GM20000 (cell line): ENCODE data around the gene MRPL49.

Experiments used
- DNase-seq: peaks from one replicate; pipeline ENCODE4 v3.0.0; 2012; ENCODE audit warnings: low spot score
- TF ChIP-seq, protein P1 (sequence below): IDR thresholded peaks from 2 replicates; pipeline ENCODE4 v1.5.1; 2012; ENCODE audit warnings: mild to moderate bottlenecking, control low read depth; ENCODE audit errors: extremely low read depth, missing control alignments

Gene MRPL49

DNA sequence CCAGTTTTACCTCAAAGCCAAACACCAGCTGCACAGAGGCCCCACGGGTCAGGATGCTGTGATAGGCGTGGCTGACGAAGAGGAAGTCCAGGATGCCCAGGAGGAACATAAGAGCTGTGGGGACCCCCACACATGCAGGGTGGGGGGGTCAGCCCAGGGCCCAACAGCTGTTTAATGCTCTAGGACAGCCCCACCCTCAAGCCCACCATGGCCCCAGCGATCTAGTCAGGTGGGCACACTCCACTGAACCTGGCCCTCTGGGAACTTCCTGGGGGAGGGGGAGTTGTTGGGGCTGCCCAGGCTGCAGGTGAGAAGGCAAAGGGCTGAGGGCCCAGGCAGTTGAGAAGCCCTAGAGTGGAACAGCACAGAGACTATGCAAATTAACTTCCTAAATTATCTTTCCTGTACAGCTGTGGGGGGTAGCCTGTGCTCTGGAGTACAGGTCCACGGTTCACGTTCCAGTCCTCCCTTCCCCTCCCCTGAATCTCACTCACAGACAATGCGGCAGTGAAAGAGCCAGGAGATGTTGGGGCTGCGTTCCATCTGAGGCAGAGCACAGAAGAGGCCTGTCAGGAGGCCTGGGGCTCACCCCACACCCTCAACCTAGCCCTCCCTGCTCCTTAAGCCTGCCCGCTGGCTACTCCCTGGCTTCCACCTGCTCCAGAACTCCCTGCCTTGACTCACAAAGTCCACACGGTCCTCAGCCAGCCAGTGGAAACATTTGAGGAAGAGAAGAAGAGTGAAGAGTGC, 10.3 kb downstream of the MRPL49 start:
- TF ChIP-seq, protein P1, sequence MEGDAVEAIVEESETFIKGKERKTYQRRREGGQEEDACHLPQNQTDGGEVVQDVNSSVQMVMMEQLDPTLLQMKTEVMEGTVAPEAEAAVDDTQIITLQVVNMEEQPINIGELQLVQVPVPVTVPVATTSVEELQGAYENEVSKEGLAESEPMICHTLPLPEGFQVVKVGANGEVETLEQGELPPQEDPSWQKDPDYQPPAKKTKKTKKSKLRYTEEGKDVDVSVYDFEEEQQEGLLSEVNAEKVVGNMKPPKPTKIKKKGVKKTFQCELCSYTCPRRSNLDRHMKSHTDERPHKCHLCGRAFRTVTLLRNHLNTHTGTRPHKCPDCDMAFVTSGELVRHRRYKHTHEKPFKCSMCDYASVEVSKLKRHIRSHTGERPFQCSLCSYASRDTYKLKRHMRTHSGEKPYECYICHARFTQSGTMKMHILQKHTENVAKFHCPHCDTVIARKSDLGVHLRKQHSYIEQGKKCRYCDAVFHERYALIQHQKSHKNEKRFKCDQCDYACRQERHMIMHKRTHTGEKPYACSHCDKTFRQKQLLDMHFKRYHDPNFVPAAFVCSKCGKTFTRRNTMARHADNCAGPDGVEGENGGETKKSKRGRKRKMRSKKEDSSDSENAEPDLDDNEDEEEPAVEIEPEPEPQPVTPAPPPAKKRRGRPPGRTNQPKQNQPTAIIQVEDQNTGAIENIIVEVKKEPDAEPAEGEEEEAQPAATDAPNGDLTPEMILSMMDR = no peak
- peak; percentile 68 for DNase-seq

DNA sequence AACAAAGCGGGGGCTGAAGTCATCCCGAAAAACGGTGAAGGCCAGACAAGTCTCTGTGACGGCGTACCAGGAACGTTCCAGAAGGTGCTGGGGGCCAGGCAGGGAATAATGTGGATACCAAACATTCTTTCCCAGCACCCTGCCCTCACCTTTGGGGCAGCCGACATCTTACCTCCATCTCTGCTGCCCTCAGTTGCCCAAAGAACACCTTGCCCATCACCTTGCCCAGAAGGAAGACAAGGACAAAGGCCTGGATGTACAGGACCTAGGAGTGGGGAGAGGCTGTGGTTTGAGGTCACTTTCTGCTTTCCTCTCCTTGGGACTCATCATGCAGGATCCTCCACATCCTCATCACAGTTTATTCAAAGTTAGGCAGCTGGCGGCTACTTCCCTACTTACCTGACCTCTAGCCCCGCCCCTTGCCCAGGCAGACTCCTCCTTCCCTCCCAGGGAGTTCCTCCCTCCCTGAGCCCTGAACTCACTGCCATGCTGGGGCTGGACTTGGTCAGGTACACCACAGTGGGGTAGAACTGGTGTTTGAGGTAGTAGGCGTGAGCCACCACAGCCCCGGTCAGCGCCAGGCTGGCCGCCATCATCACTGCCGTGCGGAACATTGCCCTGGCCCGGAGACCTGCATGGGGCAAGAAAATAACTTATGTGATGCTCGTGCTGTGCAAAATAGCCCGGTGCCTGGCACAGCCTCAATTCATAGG, 11.0 kb downstream of the MRPL49 start:
- peak; percentile 73 for DNase-seq
- TF ChIP-seq, protein P1 = no peak

DNA sequence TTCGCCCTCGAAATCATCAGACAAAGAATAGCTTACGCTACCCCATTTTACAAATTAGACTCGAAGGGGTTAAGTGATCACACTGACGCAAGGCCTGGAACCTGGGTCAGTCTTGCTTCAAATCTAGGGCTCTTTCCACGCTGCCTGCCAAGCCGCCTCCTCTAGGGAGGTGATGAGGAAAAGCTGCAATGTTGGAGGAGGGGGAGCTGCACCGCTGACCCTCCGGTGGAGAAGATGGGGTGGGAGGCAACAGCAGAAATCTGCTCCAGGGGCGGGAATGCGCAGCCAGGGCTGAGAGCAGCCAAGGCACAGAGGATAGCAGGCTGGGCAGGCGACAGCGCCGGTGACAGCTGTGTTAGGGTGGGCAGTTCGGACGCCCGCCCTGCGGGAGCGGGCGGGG, 11.6 kb downstream of the MRPL49 start:
- TF ChIP-seq, protein P1 = no peak
- DNase-seq = no peak

DNA sequence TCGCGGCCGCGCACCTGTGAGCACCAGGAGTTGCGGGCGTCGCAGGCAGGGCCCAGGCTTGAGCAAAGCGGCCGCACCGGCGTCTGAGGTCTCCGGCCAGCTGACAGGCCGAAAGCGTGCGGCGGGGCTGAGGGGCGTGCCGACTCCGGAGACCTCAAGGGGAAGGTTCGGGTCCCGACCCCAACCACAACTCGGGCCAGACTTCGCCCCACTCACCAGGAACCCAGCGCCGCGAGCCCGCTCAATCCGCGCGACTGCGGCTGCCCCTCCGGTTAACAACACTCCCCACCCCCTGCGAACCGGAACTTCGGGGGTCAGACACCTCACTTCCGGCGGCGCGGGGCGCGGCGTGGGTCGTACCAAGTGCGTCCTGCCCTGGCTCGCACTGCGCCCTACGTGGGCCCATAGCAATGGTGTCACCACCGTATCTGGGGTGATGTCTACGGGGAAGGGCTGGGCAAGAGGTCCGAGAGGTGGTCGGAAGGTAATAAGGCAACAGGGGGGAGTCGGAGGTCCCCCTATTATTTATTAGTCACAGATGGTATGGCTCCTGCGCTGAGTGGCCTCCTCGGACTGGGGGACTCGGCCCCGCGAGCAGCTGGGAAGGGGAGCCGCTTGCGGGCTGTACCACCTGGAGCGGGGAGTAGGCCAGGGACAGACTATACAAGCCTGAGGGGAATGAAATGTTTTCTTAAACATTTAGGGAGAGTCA, 12.3 kb downstream of the MRPL49 start, which contains the start of gene SYVN1:
Gene SYVN1, minus strand, starts transcription at position 280 of the 712 bp plus-strand sequence. CDS start 918 bp downstream, outside the sequence.
- TF ChIP-seq, protein P1 = no peak
- DNase-seq = peak; percentile 90

DNA sequence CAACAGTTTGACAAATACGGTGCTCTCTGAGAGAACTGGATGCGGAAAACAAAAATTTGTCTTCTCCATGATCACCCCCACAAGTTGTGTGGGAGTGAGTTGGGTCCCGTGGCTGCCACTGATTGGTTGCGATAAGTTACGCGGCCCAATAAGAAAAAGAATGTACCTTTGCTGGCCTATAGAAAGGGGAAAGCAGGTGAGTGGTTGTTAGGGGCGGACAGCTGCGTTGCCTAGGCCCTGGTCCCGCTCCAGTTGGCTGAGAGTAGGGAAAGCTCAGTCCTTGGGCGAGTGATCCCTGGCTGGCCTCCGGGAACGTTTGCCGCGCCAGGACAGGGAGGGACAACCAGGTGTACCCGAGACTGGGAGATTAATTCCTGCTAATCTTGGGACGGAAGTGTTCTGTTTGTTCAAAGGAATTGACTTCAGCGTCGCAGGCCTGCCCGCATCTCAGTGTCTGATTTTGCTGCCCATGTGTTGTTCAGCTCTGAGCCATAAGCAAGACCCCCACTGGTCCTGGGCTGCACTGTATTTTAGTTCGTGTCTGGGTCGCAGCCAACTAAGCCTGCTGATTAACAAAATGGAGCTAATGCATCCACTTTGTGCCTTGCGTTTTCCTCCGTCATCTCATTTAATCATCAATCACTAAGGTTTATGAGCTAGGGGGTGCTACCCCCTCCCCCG, 13.0 kb downstream of the MRPL49 start:
- DNase-seq = peak; percentile 92
- TF ChIP-seq, protein P1 = no peak

DNA sequence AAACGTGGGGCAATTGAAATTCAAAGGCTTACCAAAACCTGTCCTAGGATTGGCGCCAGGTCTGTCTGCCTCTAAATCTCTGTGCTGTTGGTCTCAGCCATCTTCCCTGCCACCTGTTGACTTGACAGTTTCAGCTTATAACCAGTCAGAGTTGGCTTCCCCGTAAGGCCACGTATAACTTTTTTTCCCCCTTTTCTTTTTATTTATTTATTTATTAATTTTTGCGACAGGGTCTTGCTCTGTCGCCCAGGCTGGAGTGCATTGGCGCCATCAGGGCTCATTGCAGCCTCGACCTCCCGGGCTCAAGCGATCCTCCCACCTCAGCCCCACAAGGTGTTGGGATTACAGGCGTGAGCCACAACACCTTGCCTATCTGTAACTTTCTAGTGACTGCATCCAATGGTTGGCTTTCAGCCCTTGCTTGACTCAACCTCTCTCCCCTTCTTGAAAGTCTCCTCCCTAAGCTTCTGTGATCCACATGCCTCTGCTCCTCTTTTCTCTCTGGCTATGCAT, 13.6 kb downstream of the MRPL49 start:
- TF ChIP-seq, protein P1 = no peak
- no peak for DNase-seq
